Measurements from ENCODE around the gene MYO16. TPM values are rescaled to one million over a fixed set of nuclear protein-coding genes. Genes with fewer than 3 reads are reported as not detected.

MYO16 gene
- total and polyA plus RNA-seq, 2 of the 4 experiments (the other 2 are of a cell fraction): under 0.01 to 0.03 TPM

DNA sequence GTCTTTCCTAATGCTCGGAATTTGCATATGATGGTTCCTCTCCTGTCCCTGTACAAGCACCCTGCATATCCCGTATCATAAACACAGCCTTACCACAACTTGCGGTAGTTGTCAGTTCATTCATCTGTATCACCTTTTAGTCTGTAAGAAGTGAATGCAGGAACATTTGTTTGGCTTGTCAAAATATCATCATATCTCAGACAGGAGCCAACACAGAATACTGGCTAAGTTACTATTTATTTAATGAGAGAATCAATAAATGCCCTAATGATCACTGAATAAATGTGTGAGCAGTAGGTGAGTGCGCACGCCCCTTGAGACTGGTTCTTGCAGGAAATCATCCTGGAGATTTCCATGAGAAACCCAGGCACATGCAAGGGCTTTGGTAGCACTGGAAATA is 182.8 kb downstream of the MYO16 start:
- Histone ChIP-seq H3K4me2 (ENCODE audit: low read depth, low read length) (no peak overlapping the region), H3K14ac (replicated peaks; ENCODE audit: low read depth, low read length) (no peak overlapping the region), H3K9me1 (ENCODE audit: insufficient read depth, low read length) (no peaks in the 10 kb centered on the region), H2BK5ac (ENCODE audit: low read depth, low read length, poor library complexity, severe bottlenecking) (no peak overlapping the region), H2BK20ac (ENCODE audit: low read depth, low read length) (no peak overlapping the region), H3K79me1 (ENCODE audit: low read depth in 1 of 2, low read length in 2 of 2) (no peaks in the 10 kb centered on the region), H4K20me1 (ENCODE audit: insufficient read depth, low read length) (no peaks in the 10 kb centered on the region), H4K5ac (ENCODE audit: low read depth, low read length) (no peak overlapping the region), H3K4me1 (ENCODE audit: control insufficient read depth, insufficient read depth, low read length) (no peaks in the 10 kb centered on the region), H3K18ac (ENCODE audit: low read depth, low read length) (no peak overlapping the region), H3K36me3 (ENCODE audit: control insufficient read depth, insufficient read depth, low read length) (no peaks in the 10 kb centered on the region), H2AK5ac (ENCODE audit: low read depth, low read length) (no peak overlapping the region), H3K56ac (ENCODE audit: extremely low read depth, insufficient read depth, low read length) (no peak overlapping the region), H3K4me3 (ENCODE audit: insufficient read depth, low read depth, low read length) (no peak overlapping the region), H3K23ac (ENCODE audit: low read depth, low read length) (no peak overlapping the region), H2BK120ac (ENCODE audit: low read depth, low read length) (no peak overlapping the region), H3K27ac (ENCODE audit: insufficient read depth, low read length) (no peak overlapping the region), H2AK9ac (replicated peaks; ENCODE audit: low read depth, low read length, poor library complexity) (no peak overlapping the region), H4K91ac (ENCODE audit: insufficient read depth, low read depth, low read length) (no peak overlapping the region), H3K9ac (ENCODE audit: low read depth, low read length) (no peak overlapping the region), H3K4ac (ENCODE audit: low read depth, low read length) (no peak overlapping the region), H3K27me3 (ENCODE audit: control insufficient read depth, insufficient read depth, low read length) (no peaks in the 10 kb centered on the region), H3K9me3 (ENCODE audit: control insufficient read depth, insufficient read depth, low read length) (peaks cover 3% of the 10 kb centered on the region; the same call in 1 of the 2 replicates), H2AFZ (replicated peaks; ENCODE audit: low read length, poor library complexity) (no peak overlapping the region), H4K8ac (ENCODE audit: low read depth in 2 of 2, low read length in 2 of 2) (no peak overlapping the region), H2BK15ac (ENCODE audit: low read depth, low read length) (no peak overlapping the region)
- in situ Hi-C loops (cut with MboI; ENCODE audit: low sequenced_read_pairs): no loop called here
- dilution Hi-C loops (cut with HindIII; ENCODE audit: low sequenced_read_pairs, unreplicated experiment): no loop called here
- intact Hi-C loops (cut with micrococcal nuclease): no loop called here
- whole genome bisulfite sequencing, 2 experiments (ENCODE audit: extremely low coverage in 2 of 2, insufficient read length in 1 of 2): 67% methylated on average over 2 of the region's 5 CpGs; no CpG with 5 or more reads in 1 of the 2 experiments
- BruUV-seq (replicated peaks): no TSS peak
- no peak for DNase-seq
- CTCF ChIA-PET: no interaction called here
- TF ChIP-seq FOS (IDR thresholded peaks at IDR 0.05; ENCODE audit: low read depth, low read length) (no peak), CEBPB (IDR thresholded peaks at IDR 0.05; ENCODE audit: low read depth, low read length) (no peak), MAFK (IDR thresholded peaks at IDR 0.05; ENCODE audit: low read depth, low read length) (no peak), MXI1 (IDR thresholded peaks at IDR 0.05; ENCODE audit: borderline replicate concordance, low read depth, low read length) (no peak), CHD1 (IDR thresholded peaks at IDR 0.05; ENCODE audit: low read depth, low read length) (no peak), NFE2L2 (IDR thresholded peaks at IDR 0.05; ENCODE audit: low read depth, low read length) (no peak), RCOR1 (IDR thresholded peaks at IDR 0.05; ENCODE audit: insufficient replicate concordance, low read length) (no peak), SMC3 (IDR thresholded peaks at IDR 0.05; ENCODE audit: low read depth, low read length) (no peak), MAZ (IDR thresholded peaks at IDR 0.05; ENCODE audit: borderline replicate concordance, low read depth, low read length) (no peak), POLR2A (IDR thresholded peaks at IDR 0.05; ENCODE audit: low read depth, low read length) (no peak), BHLHE40 (IDR thresholded peaks at IDR 0.05; ENCODE audit: low read depth, low read length) (no peak), RFX5 (IDR thresholded peaks at IDR 0.05; ENCODE audit: low read depth, low read length) (no peak), RAD21 (IDR thresholded peaks at IDR 0.05; ENCODE audit: low read length) (no peak)
- TF ChIP-seq, protein P1, sequence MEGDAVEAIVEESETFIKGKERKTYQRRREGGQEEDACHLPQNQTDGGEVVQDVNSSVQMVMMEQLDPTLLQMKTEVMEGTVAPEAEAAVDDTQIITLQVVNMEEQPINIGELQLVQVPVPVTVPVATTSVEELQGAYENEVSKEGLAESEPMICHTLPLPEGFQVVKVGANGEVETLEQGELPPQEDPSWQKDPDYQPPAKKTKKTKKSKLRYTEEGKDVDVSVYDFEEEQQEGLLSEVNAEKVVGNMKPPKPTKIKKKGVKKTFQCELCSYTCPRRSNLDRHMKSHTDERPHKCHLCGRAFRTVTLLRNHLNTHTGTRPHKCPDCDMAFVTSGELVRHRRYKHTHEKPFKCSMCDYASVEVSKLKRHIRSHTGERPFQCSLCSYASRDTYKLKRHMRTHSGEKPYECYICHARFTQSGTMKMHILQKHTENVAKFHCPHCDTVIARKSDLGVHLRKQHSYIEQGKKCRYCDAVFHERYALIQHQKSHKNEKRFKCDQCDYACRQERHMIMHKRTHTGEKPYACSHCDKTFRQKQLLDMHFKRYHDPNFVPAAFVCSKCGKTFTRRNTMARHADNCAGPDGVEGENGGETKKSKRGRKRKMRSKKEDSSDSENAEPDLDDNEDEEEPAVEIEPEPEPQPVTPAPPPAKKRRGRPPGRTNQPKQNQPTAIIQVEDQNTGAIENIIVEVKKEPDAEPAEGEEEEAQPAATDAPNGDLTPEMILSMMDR (conservative IDR thresholded peaks at IDR 0.05; ENCODE audit: low read depth, low read length): no peak
- POLR2A ChIA-PET (ENCODE audit: unreplicated experiment): no interaction called here
- no peak for ATAC-seq (ENCODE audit: low read depth)
